OCI-LY7 (cell line): Measurements from ENCODE around the gene MIB1.

Experiments used
- EZH2phosphoT487 ChIP-seq: fragments of 200-600 bp; sonication (generic); IDR thresholded peaks from 2 replicates; pipeline ENCODE4 v1.6.1; 2018; ENCODE audit warnings: low read depth, borderline replicate concordance, mild to moderate bottlenecking, mixed run types, antibody characterized with exemption, low read length, moderate library complexity, mixed read lengths
- TF ChIP-seq, protein P1 (sequence below): fragments of 200-600 bp; sonication (generic); conservative IDR thresholded peaks from 2 replicates; pipeline ENCODE4 v1.5.1; 2014; ENCODE audit warnings: mild to moderate bottlenecking, antibody characterized with exemption, low read length, moderate library complexity, mixed read lengths

DNA sequence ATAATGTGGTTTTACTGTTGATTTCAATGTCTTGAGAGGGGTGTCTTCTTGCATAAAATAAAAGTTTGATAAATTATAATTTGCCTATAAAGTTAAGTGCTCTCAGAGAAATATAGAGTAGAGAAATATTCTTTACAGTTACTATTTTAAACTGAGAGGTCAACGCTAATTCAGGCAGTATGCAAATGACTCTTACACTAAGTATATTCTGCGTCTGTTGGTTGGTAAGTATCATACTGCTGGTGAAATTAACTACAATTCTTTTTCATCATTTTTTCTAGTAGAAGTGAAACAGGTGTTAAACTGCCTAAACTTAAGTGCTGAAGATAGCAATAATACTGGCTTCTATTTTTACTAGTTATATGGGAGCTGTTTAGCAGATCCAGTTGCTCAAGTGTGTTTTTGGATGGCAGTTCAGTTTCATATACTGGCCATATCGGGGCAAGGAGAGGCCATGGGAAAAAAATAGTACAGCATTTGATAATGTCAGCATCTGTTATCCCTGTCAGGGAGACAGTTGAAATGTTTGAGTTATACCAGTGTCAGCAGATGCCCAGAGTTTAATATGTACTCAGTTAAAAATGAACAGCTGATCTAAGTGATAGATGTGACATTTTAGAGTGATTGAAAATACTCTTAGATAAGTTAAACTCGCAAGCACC is 86.2 kb downstream of the MIB1 start:
- no peak for TF ChIP-seq EZH2phosphoT487
- TF ChIP-seq, protein P1, sequence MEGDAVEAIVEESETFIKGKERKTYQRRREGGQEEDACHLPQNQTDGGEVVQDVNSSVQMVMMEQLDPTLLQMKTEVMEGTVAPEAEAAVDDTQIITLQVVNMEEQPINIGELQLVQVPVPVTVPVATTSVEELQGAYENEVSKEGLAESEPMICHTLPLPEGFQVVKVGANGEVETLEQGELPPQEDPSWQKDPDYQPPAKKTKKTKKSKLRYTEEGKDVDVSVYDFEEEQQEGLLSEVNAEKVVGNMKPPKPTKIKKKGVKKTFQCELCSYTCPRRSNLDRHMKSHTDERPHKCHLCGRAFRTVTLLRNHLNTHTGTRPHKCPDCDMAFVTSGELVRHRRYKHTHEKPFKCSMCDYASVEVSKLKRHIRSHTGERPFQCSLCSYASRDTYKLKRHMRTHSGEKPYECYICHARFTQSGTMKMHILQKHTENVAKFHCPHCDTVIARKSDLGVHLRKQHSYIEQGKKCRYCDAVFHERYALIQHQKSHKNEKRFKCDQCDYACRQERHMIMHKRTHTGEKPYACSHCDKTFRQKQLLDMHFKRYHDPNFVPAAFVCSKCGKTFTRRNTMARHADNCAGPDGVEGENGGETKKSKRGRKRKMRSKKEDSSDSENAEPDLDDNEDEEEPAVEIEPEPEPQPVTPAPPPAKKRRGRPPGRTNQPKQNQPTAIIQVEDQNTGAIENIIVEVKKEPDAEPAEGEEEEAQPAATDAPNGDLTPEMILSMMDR = no peak
